Thoracic aorta (tissue), 2 donors: ENCODE data around the gene MYO6. TPM values are rescaled to one million over a fixed set of nuclear protein-coding genes. Genes with fewer than 3 reads are reported as not detected.

Experiments
- ATAC-seq: fragments of 150-250 bp; one replicate; pipeline ENCODE4 v1.8.0; 2017; ENCODE audit warnings: low read depth; ENCODE audit not compliant: insufficient number of reproducible peaks, low FRiP score
- DNase-seq: peaks from one replicate; pipeline ENCODE4 v3.0.0-alpha.2; 2020; ENCODE audit warnings: low spot score
- H3K27ac ChIP-seq, 2 donors: fragments of 200-600 bp; sonication (generic); 1 replicate in 1 of 2; 2 replicates in 1 of 2; pipeline ENCODE4 v1.5.1; 2016; ENCODE audit warnings: mild to moderate bottlenecking in 2 of 2, moderate library complexity in 2 of 2
- H3K27me3 ChIP-seq: fragments of 200-600 bp; sonication (generic); replicated peaks from 2 replicates; pipeline ENCODE4 v1.6.0; 2016; ENCODE audit warnings: mild to moderate bottlenecking; ENCODE audit not compliant: insufficient read depth
- H3K36me3 ChIP-seq: fragments of 200-600 bp; sonication (generic); one replicate; pipeline ENCODE4 v1.5.1; 2016
- H3K4me1 ChIP-seq, 2 donors: fragments of 200-600 bp; sonication (generic); 1 replicate in 1 of 2; 2 replicates in 1 of 2; pipeline versions ENCODE4 v1.5.1 to v1.6.0; 2016; ENCODE audit warnings: low read depth in 2 of 2, mild to moderate bottlenecking in 1 of 2; ENCODE audit not compliant: control insufficient read depth in 1 of 2
- H3K4me3 ChIP-seq: fragments of 200-600 bp; sonication (generic); 2 replicates; pipeline ENCODE4 v1.5.1; 2016; ENCODE audit warnings: mild to moderate bottlenecking
- H3K9me3 ChIP-seq: fragments of 200-600 bp; sonication (generic); 2 replicates; pipeline ENCODE4 v1.5.1; 2016
- total RNA-seq, 2 donors: library from RNA; depleted of rRNA; stranded (reverse); fragments of >200 nt; gene quantifications; one replicate each; pipeline versions ENCODE4 v1.1.0 to v1.2.3, GENCODE V29; 2016
- TF ChIP-seq, protein P1 (sequence below): fragments of 200-600 bp; sonication (generic); IDR thresholded peaks from one replicate; pipeline ENCODE4 v1.5.1; 2019; ENCODE audit warnings: antibody characterized with exemption

Gene MYO6
- total RNA-seq, 2 donors from 2014 or later, result 23.8 to 30.1 TPM

DNA sequence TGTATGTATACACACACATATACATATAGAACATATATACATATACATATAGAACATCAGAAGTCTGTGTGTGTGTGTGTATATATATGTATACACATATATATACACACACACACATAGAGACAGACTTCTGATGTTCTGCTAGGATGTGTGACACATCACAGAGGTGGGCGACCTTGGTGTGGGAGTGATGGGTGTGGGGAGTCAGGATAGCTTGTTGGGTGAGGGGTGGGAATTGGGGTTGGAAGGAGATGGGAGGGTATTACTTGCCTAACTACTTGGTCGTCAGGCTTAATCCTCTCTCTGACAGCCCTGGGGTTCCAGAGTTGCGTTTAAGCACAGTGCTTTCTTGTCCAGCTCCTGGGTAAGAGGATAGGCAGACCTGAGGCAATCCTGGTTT is 8.3 kb downstream of the MYO6 start:
- H3K27ac ChIP-seq, result no peak overlapping the region
- no peaks in the 10 kb centered on the region for H3K9me3 ChIP-seq
- H3K27me3 ChIP-seq, result no peaks in the 10 kb centered on the region
- DNase-seq (no peak), ATAC-seq (no peak)
- peaks cover 4 to 23% of the 10 kb centered on the region in 2 donors for H3K4me1 ChIP-seq
- TF ChIP-seq, protein P1, sequence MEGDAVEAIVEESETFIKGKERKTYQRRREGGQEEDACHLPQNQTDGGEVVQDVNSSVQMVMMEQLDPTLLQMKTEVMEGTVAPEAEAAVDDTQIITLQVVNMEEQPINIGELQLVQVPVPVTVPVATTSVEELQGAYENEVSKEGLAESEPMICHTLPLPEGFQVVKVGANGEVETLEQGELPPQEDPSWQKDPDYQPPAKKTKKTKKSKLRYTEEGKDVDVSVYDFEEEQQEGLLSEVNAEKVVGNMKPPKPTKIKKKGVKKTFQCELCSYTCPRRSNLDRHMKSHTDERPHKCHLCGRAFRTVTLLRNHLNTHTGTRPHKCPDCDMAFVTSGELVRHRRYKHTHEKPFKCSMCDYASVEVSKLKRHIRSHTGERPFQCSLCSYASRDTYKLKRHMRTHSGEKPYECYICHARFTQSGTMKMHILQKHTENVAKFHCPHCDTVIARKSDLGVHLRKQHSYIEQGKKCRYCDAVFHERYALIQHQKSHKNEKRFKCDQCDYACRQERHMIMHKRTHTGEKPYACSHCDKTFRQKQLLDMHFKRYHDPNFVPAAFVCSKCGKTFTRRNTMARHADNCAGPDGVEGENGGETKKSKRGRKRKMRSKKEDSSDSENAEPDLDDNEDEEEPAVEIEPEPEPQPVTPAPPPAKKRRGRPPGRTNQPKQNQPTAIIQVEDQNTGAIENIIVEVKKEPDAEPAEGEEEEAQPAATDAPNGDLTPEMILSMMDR, result no peak
- H3K36me3 ChIP-seq, result no peaks in the 10 kb centered on the region
- H3K4me3 ChIP-seq, result no peak overlapping the region

DNA sequence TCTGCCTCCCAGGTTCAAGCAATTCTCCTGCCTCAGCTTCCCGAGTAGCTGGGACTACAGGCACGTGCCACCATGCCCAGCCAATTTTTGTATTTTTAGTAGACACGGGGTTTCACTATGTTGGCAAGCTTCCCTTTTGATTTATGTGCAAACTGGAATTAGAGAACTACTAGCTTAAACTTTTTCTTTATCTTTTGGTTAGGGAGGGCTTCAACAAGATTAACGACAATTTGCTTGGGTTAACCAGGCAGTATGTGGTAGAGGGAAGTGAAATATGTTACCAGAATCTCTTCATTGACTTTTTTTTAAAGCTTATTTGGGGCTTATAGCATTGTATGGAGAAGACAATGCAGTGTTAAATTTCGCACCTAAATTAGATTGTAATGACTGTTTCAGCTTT is 9.0 kb downstream of the MYO6 start:
- Histone ChIP-seq H3K4me1 (peaks cover 4 to 21% of the 10 kb centered on the region in 2 donors), H3K9me3 (no peaks in the 10 kb centered on the region), H3K36me3 (no peaks in the 10 kb centered on the region), H3K4me3 (no peak overlapping the region), H3K27ac (no peak overlapping the region), H3K27me3 (no peaks in the 10 kb centered on the region)
- no peak for ATAC-seq
- no peak for DNase-seq
- TF ChIP-seq, protein P1, result no peak

DNA sequence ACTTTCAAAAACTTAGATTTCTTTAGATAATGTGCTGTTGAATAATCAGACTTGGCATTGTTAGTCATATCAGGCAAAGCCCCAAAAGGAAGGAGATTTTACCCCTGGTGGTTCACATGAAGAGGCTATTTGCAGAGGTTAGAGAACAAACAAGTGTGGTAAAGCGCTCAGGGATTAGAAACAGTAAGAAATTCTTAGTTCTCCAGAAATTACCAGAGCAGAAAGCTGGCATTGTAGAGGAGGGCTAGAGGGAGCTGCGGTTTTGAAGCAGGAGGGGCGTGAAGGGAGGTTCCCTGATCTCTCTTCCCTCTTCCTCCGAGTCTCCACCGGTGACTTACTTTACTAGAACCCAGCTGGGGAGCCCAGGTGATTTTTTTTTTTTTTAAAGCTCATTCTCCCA is 10.2 kb downstream of the MYO6 start:
- no peak overlapping the region for H3K27ac ChIP-seq

DNA sequence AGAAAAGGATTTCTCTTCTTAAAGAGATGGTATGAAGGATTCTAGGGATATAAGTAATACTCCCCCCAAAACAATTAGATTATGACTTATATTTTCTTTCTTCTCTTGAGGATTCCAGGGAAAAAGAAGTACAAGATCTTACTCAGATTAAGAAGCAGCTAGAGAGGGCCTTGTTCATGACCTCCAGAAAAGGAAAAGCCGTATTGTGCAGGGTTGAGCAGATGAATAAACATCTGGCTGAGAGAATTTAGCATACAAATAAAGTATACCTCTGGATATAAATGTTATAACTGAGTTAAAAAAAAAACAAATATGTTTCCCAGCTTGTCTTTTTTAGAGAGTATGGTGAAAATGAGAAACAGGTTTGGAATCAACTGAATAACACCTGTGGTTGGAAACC is 11.3 kb downstream of the MYO6 start:
- DNase-seq (no peak), ATAC-seq (no peak)
- TF ChIP-seq, protein P1, result no peak
- Histone ChIP-seq H3K4me1 (peaks cover 0 to 12% of the 10 kb centered on the region in 2 donors), H3K36me3 (no peaks in the 10 kb centered on the region), H3K27ac (no peak overlapping the region), H3K27me3 (no peaks in the 10 kb centered on the region), H3K4me3 (no peak overlapping the region), H3K9me3 (no peaks in the 10 kb centered on the region)

More for the DNA sequence above, 10.2 kb downstream of the MYO6 start:
- Histone ChIP-seq H3K27me3 (no peaks in the 10 kb centered on the region), H3K36me3 (no peaks in the 10 kb centered on the region), H3K9me3 (no peaks in the 10 kb centered on the region), H3K4me3 (no peak overlapping the region), H3K4me1 (peaks cover 0 to 12% of the 10 kb centered on the region in 2 donors)
- TF ChIP-seq, protein P1, result no peak
- ATAC-seq (no peak), DNase-seq (no peak)

DNA sequence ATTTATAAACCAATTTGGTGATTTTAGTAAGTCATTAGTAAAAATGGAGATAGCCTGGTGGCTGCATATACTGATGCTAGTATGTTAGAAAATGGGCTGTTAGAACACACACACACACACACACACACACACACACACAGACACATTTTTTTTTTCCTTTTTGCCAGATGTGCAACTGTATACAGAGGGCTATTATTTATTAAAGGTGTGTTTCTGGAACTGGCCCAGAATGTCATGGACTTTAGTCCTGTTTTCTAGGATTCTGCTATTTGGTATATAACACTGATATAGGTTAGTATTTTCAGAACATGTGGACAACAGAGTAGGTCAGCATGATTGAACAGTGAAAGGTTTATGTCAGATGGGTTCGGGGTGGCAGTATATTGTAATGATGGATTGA is 12.4 kb downstream of the MYO6 start:
- TF ChIP-seq, protein P1, result no peak
- DNase-seq (no peak), ATAC-seq (no peak)
- Histone ChIP-seq H3K36me3 (no peaks in the 10 kb centered on the region), H3K4me3 (no peak overlapping the region), H3K27me3 (no peaks in the 10 kb centered on the region), H3K4me1 (peaks cover 0 to 12% of the 10 kb centered on the region in 2 donors), H3K9me3 (no peaks in the 10 kb centered on the region), H3K27ac (no peak overlapping the region)
